Measurements from ENCODE around the gene MAPKAPK2.
"Not testable (repeated sequence)": the region's sequence is repeated elsewhere in the genome, so short reads cannot be mapped to it uniquely, and the experiment has no call there.

MAPKAPK2 gene

GRCh38 chr1:206684478-206685333 lies at the start of gene MAPKAPK2:
TSS of gene MAPKAPK2 (plus strand) at chr1:206684905. CDS start at chr1:206685230, 325 bp downstream.
- no peak for DNase-seq (ENCODE audit: low read depth, low spot score)

GRCh38 chr1:206635080-206635977 lies 49.4 kb upstream of the MAPKAPK2 start, which contains the start of gene DYRK3:
TSS of gene DYRK3 (plus strand) at chr1:206635536. CDS start at chr1:206635704, 168 bp downstream.
- peak; percentile 56 for DNase-seq (ENCODE audit: low read depth, low spot score)

- no peak for DNase-seq (ENCODE audit: low read depth, low spot score)
These were observed 48.7 kb upstream of the MAPKAPK2 start for GRCh38 chr1:206635978-206636345.

- DNase-seq (ENCODE audit: low read depth, low spot score), result no peak
These were observed 48.0 kb upstream of the MAPKAPK2 start for GRCh38 chr1:206636671-206637070.

GRCh38 chr1:206637605-206638004 lies 47.1 kb upstream of the MAPKAPK2 start:
- DNase-seq (ENCODE audit: low read depth, low spot score), result no peak

- not testable (repeated sequence) for DNase-seq (ENCODE audit: low read depth, low spot score)
These were observed 42.6 kb upstream of the MAPKAPK2 start for GRCh38 chr1:206642074-206642473.

GRCh38 chr1:206643118-206643698 lies 41.5 kb upstream of the MAPKAPK2 start:
- no peak for DNase-seq (ENCODE audit: low read depth, low spot score)

- no peak for DNase-seq (ENCODE audit: low read depth, low spot score)
These were observed 38.2 kb upstream of the MAPKAPK2 start for GRCh38 chr1:206646504-206646903.

- no peak for DNase-seq (ENCODE audit: low read depth, low spot score)
These were observed 37.5 kb upstream of the MAPKAPK2 start for GRCh38 chr1:206647224-206647623.

- DNase-seq (ENCODE audit: low read depth, low spot score), result no peak
These were observed 35.3 kb upstream of the MAPKAPK2 start for GRCh38 chr1:206649261-206649921.

- no peak for DNase-seq (ENCODE audit: low read depth, low spot score)
These were observed 33.7 kb upstream of the MAPKAPK2 start for GRCh38 chr1:206651014-206651413.

- DNase-seq (ENCODE audit: low read depth, low spot score), result no peak
These were observed 32.5 kb upstream of the MAPKAPK2 start for GRCh38 chr1:206651958-206652890.

GRCh38 chr1:206653715-206654459 lies 30.8 kb upstream of the MAPKAPK2 start:
- DNase-seq (ENCODE audit: low read depth, low spot score), result no peak

GRCh38 chr1:206654828-206655227 lies 29.9 kb upstream of the MAPKAPK2 start:
- no peak for DNase-seq (ENCODE audit: low read depth, low spot score)

- no peak for DNase-seq (ENCODE audit: low read depth, low spot score)
These were observed 29.2 kb upstream of the MAPKAPK2 start for GRCh38 chr1:206655471-206655882.

GRCh38 chr1:206656936-206657335 lies 27.8 kb upstream of the MAPKAPK2 start:
- no peak for DNase-seq (ENCODE audit: low read depth, low spot score)

GRCh38 chr1:206657751-206658150 lies 27.0 kb upstream of the MAPKAPK2 start:
- DNase-seq (ENCODE audit: low read depth, low spot score), result no peak

GRCh38 chr1:206658264-206658980 lies 26.3 kb upstream of the MAPKAPK2 start:
- DNase-seq (ENCODE audit: low read depth, low spot score), result no peak

GRCh38 chr1:206658981-206659273 lies 25.8 kb upstream of the MAPKAPK2 start:
- no peak for DNase-seq (ENCODE audit: low read depth, low spot score)
